Peyer's patch (tissue), 4 donors: ENCODE measurements around the gene COL7A1. TPM values are rescaled to one million over a fixed set of nuclear protein-coding genes. Genes with fewer than 3 reads are reported as not detected.

ENCODE experiments used
- DNase-seq, 3 donors: peaks; one replicate each; pipeline ENCODE4 v3.0.0-alpha.2; 2017 to 2019
- H3K27ac ChIP-seq, 4 donors: fragments of 200-600 bp; sonication (generic); one replicate each; pipeline ENCODE4 v1.5.1; 2016 to 2019
- H3K27me3 ChIP-seq, 2 donors: fragments of 200-600 bp; sonication (generic); one replicate each; pipeline ENCODE4 v1.5.1; 2019
- H3K36me3 ChIP-seq, 3 donors: fragments of 200-600 bp; sonication (generic); one replicate each; pipeline ENCODE4 v1.5.1; 2016 to 2019
- H3K4me1 ChIP-seq, 4 donors: fragments of 200-600 bp; sonication (generic); one replicate each; pipeline ENCODE4 v1.5.1; 2016 to 2019
- H3K4me3 ChIP-seq, 4 donors: fragments of 200-600 bp; sonication (generic); 1 replicate in 3 of 4; 2 replicates in 1 of 4; pipeline ENCODE4 v1.5.1; 2016 to 2019; ENCODE audit warnings: mild to moderate bottlenecking in 1 of 4
- H3K9me3 ChIP-seq, 4 donors: fragments of 200-600 bp; sonication (generic); one replicate each; pipeline ENCODE4 v1.5.1; 2016 to 2019; ENCODE audit warnings: mild to moderate bottlenecking in 1 of 4
- CTCF ChIP-seq, 6 experiments: fragments of 450-650 bp in 4 of 6; fragments of 200-600 bp in 2 of 6; sonication (generic) in 1 of 6; IDR thresholded peaks; one replicate each; pipeline ENCODE4 v1.5.1; 2017 to 2019; ENCODE audit warnings: antibody characterized with exemption in 6 of 6, mild to moderate bottlenecking in 3 of 6, moderate library complexity in 1 of 6
- POLR2A ChIP-seq, 2 donors: fragments of 450-650 bp; IDR thresholded peaks; one replicate each; pipeline ENCODE4 v1.5.1; 2017; ENCODE audit warnings: antibody characterized with exemption in 2 of 2, mild to moderate bottlenecking in 2 of 2, moderate library complexity in 2 of 2
- total RNA-seq, 4 donors: library from RNA; depleted of rRNA; stranded (reverse); fragments of >200 nt; gene quantifications; one replicate each; pipeline ENCODE4 v1.1.0, GENCODE V29; 2016

The COL7A1 gene
- total RNA-seq, 4 donors from 2014 or later: 7.5 to 101 (median 21.7) TPM

GRCh38 chr3:48584836-48585235 lies 10.3 kb downstream of the COL7A1 start:
- no peak overlapping the region for H3K4me3 ChIP-seq
- no peak for DNase-seq
- no peaks in the 10 kb centered on the region for H3K9me3 ChIP-seq
- H3K4me1 ChIP-seq: no peaks in the 10 kb centered on the region
- H3K27me3 ChIP-seq: no peaks in the 10 kb centered on the region
- TF ChIP-seq CTCF (IDR thresholded peaks at IDR 0.05) (no peak), POLR2A (IDR thresholded peaks at IDR 0.05) (no peak)
- no peak overlapping the region for H3K27ac ChIP-seq
- no peaks in the 10 kb centered on the region for H3K36me3 ChIP-seq

- Histone ChIP-seq H3K9me3 (no peaks in the 10 kb centered on the region), H3K4me1 (no peaks in the 10 kb centered on the region), H3K4me3 (no peak overlapping the region), H3K27ac (no peak overlapping the region), H3K36me3 (no peaks in the 10 kb centered on the region), H3K27me3 (no peaks in the 10 kb centered on the region)
- TF ChIP-seq POLR2A (IDR thresholded peaks at IDR 0.05) (no peak), CTCF (IDR thresholded peaks at IDR 0.05) (no peak)
- DNase-seq: no peak
These were observed 13.3 kb downstream of the COL7A1 start for GRCh38 chr3:48581621-48582481.

- Histone ChIP-seq H3K4me1 (no peaks in the 10 kb centered on the region), H3K36me3 (no peaks in the 10 kb centered on the region), H3K9me3 (no peaks in the 10 kb centered on the region), H3K4me3 (no peak overlapping the region), H3K27me3 (no peaks in the 10 kb centered on the region), H3K27ac (no peak overlapping the region)
- no peak for DNase-seq
- TF ChIP-seq CTCF (IDR thresholded peaks at IDR 0.05): no peak
- TF ChIP-seq POLR2A (IDR thresholded peaks at IDR 0.05): no peak
These were observed 18.5 kb downstream of the COL7A1 start for GRCh38 chr3:48576647-48577046.

- Histone ChIP-seq H3K9me3 (no peaks in the 10 kb centered on the region), H3K4me3 (no peak overlapping the region), H3K36me3 (no peaks in the 10 kb centered on the region), H3K27me3 (no peaks in the 10 kb centered on the region), H3K4me1 (no peaks in the 10 kb centered on the region), H3K27ac (no peak overlapping the region)
- TF ChIP-seq POLR2A (IDR thresholded peaks at IDR 0.05) (no peak), CTCF (IDR thresholded peaks at IDR 0.05) (no peak)
- no peak for DNase-seq
These were observed 19.8 kb downstream of the COL7A1 start for GRCh38 chr3:48575366-48575765.

GRCh38 chr3:48573973-48574585 lies 21.1 kb downstream of the COL7A1 start:
- no peak for TF ChIP-seq POLR2A (IDR thresholded peaks at IDR 0.05)
- TF ChIP-seq CTCF (IDR thresholded peaks at IDR 0.05): no peak
- no peak for DNase-seq
- H3K4me1 ChIP-seq: no peaks in the 10 kb centered on the region
- H3K4me3 ChIP-seq: no peak overlapping the region
- no peaks in the 10 kb centered on the region for H3K36me3 ChIP-seq
- no peaks in the 10 kb centered on the region for H3K27me3 ChIP-seq
- no peaks in the 10 kb centered on the region for H3K9me3 ChIP-seq
- H3K27ac ChIP-seq: no peak overlapping the region
